NOMO-1 treated with dmso at 0.1 percent for 144 hours (cell line): Measurements from ENCODE around the gene SKAP1.

Experiments used
- DNase-seq: peaks from one replicate; lab custom pipeline; 2025; ENCODE audit not compliant: unreplicated experiment; lab: John Stamatoyannopoulos, UW

SKAP1 gene

GRCh38 chr17:48084932-48085331 lies 345.1 kb downstream of the SKAP1 start:
- DNase-seq, result no peak
